Ramos (cell line): Measurements from ENCODE around the gene MAPK8IP1.

ENCODE experiments used
- in situ Hi-C: fragments of 300-500 bp; cut with MboI; formaldehyde crosslinking; loops from one replicate; pipeline ENCODE4 v1.14.3; 2022; ENCODE audit warnings: low sequenced_read_pairs; ENCODE audit not compliant: unreplicated experiment

The MAPK8IP1 gene

DNA sequence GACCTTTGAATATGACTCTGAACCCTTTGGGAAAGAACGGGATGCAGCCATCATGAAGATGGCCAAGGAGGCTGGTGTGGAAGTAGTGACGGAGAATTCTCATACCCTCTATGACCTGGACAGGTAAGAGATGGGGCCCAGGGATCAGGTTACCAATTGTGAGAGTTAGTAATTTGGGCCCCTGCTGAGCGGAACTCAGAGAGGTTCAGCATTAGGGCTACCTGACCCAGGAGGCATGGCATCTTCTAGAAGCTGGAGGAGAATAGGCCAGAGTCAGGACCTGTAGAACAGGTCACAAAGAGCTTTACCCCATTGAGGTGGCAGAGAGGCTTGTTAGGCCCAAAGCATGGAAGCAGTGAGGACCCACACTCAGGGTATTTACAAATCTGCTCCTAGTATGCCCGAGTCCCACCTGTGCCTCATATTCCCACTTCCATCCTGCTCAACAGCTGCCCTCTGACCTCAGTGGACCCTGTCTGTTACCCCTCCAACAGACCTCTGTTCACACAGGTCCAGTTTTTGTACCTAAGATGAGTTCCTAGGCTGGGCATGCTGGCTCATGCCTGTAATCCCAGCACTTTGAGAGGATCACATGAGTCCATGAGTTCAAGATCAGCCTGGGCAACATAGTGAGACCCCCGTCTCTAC, 26.6 kb upstream of the MAPK8IP1 start:
- in situ Hi-C loops: no loop called here

- in situ Hi-C loops: no loop called here
Observed at GRCh38 chr11:45859661-45860140, 25.8 kb upstream of the MAPK8IP1 start.

DNA sequence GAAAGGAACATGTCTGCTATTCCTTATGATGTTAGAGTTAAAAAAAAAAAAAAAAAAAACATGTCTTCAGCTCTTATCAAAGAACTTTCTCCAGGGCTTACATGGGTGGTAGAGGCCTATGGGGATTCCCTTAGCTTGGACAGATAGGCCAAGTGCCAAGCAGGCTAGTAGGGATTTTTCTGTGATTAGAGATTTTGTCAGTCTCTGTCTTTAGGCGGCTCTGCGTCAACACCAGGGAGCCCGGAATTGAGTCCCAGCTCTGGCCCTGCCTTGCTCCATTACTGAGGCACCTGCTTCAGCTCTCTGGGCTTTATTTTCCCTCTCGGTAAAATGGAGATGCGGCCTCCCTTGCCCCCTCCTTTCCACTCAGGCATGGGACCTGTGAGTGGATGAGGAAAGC, 25.1 kb upstream of the MAPK8IP1 start:
- in situ Hi-C loops: no loop called here

GRCh38 chr11:45860764-45861510, 24.5 kb upstream of the MAPK8IP1 start:
- in situ Hi-C loops: no loop called here

DNA sequence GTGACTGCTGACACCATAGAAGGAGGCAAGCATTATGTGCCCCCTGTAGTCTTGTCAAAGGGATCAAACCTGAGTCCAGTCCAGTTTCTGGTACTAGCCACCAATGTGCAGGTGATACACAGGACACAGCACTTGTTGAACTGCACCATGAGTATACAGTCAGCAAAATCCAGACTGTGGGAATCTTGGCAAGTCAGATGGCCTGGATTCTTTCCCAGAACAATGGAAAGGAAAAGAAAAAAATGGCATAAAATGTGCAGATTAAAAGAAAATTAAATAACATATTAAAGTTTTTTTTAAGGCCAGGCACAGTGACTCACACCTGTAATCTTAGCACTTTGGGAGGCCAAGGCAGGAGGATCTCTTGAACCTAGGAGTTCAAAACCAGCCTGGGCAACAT, 21.4 kb upstream of the MAPK8IP1 start:
- in situ Hi-C loops: no loop called here

DNA sequence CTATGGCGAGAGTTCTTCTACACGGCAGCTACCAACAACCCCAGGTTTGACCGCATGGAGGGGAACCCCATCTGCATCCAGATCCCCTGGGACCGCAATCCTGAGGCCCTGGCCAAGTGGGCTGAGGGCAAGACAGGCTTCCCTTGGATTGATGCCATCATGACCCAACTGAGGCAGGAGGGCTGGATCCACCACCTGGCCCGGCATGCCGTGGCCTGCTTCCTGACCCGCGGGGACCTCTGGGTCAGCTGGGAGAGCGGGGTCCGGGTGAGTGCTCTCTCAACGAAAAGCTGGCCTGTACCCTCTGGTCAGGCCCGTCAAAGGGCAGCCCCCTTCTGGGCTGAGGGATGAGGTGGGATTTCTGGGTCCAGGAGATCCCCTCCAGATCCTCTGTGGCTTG, 15.9 kb upstream of the MAPK8IP1 start:
- in situ Hi-C loops: no loop called here

- in situ Hi-C loops: loop anchor here (5.0 kb wide), 1 partner anchor 137 kb away; no protein-coding TSS in a partner anchor
Observed at GRCh38 chr11:45870706-45871105, 14.7 kb upstream of the MAPK8IP1 start.

DNA sequence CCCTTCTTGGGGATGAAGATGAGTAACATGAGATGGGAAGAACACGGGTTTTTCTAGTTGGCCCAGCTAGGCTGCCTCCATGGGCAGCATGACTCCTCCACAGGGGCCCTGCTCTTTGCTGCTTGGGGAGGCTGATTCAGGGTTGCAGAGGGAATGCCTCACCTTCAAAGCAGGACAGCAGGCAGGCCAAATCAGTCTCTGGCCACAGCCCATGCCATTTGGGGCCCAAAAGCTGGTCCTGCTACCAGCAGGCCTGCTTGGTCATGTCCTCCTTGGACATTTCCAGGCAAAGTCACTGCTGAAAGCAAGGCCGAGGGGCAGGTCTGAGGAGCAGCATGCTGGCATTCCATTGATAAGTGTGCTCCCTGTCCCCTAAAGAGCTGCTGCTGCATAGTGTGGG, 13.8 kb upstream of the MAPK8IP1 start:
- in situ Hi-C loops: loop anchor here (5.0 kb wide), 1 partner anchor 136 kb away; no protein-coding TSS in a partner anchor

DNA sequence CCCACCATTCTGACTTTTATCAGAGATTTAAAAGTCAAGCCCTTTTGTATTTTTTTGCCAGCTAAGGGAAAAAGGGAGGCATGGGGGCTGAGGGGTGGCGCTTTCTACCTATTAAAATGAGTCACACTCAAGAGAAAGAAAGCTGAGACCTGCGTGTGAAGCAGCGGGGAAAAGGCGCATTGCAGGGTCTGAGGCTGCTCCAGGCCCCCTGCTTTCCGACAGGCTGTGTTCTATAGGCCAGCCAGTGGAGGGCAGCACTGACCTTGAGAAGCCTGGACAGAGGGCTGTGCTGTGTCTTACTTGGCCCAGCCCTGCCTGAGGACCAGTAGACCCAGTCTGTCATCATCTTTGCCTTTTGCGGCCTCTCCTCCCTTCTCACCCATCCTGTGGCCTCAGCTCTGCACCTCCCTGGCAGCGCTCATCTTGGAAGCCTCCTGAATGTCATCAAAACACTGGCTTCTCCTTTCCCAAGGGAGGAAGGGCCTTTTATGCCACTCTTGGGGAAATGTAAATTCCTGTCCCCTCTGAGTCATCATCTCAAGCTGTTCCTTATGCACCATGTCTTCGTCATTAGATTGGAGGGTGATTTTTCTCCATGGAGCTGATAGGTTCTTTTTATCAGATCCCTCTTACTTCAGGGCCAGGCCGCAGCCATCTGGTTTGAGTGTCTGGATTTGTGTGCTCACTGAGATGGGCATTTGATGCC, 12.6 kb upstream of the MAPK8IP1 start:
- in situ Hi-C loops: loop anchor here (5.0 kb wide), 1 partner anchor 134 kb away; no protein-coding TSS in a partner anchor

DNA sequence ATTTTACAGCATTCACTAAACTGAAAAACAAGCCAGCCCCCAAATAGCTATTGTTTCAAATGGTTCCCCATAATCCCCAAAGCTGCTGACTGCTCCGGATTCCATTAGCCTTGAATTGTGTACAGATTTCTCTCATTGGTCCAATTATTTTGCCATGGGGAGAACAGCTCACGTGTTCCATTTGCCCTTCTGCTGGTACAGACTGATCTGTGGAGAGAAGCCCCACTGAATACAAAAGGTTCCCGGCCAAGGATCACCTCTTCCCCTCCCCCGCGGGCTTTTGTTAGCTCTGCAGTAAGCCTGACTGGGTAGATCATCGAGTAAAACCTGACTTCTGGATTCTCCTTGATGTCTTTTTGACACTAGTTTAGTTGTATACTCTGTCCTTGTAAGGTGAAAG, 9.1 kb upstream of the MAPK8IP1 start:
- in situ Hi-C loops: no loop called here

- in situ Hi-C loops: no loop called here
Observed at GRCh38 chr11:45877221-45877620, 8.2 kb upstream of the MAPK8IP1 start.

GRCh38 chr11:45877845-45878244, 7.6 kb upstream of the MAPK8IP1 start:
- in situ Hi-C loops: no loop called here

DNA sequence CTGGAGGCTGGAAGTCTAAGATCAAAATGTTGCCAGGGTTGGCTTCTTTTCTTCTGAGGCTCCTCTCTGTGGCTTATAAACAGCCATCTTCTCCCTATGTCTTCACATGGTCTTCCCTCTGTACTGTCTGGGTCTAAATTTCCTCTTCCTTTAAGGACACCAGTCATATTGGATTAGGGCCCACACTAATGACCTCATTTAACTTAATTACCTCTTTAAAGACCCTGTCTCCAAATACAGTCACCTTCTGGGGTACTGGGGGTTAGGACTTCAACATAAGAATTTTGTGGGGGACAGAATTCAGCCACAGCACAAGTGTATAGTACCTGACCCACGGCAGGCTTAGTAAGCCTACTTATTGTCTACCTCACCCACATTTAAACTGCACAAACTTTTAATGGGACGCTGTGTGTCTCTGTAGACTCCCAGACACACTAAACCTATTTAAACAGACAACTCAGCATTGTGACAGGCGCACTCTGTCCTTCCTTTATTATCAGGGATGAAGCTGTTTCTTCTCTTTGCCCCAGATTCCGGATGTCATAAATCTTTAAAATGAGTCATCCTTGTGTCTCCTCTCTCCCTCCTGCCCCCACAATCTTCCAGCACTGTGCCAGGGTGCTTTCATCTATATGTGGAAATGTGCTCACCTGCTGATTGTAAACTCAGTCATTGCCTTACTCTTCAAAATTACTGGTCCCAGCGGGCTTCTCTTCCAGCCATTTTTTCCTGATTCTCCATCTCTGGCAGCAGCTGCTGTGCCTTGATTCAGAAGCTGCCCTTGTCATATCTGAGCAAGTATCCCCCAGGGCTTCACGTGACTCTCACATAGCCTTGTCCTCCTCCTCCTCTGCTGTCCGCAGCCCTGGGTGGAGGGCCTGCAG, 5.4 kb upstream of the MAPK8IP1 start:
- in situ Hi-C loops: no loop called here

DNA sequence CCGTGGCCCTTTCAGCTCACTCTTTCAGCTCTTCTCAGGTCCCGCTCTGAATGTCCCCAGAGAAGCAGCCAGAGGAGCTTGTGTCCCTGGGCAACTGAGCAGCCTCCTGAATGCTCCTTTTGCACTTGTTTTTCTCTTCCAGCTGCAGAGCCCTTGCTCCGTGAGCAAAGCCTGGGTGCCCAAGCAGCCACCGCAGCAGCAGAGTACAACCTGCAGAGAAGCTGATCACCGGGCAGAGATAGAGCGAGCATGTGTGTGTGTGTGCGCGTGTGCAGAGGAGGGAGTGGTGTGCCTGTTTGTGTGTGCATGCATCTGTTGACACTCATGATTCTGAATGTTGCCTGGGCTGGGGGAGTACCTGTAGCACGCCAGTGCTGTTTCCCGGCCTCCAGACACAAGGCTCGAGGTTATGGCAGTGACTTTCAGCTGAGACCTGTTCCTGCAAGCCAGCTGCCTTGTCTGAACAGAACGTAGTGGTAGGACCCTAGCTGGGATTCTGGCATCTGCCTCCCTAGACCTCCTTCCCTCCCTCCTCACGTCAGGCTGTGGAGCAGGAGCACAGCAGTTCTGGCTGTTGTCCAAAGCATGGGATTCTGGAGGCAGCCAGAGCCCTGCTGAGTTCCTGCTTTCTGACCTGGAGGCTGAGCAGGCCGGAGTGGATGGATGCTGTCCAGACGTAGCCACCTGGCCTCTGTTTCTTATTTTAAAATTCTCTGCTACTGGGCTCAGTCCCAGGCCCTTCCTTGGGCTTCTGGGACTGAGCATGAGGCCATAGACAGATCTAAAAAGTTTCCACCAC, 4.5 kb upstream of the MAPK8IP1 start:
- in situ Hi-C loops: no loop called here

DNA sequence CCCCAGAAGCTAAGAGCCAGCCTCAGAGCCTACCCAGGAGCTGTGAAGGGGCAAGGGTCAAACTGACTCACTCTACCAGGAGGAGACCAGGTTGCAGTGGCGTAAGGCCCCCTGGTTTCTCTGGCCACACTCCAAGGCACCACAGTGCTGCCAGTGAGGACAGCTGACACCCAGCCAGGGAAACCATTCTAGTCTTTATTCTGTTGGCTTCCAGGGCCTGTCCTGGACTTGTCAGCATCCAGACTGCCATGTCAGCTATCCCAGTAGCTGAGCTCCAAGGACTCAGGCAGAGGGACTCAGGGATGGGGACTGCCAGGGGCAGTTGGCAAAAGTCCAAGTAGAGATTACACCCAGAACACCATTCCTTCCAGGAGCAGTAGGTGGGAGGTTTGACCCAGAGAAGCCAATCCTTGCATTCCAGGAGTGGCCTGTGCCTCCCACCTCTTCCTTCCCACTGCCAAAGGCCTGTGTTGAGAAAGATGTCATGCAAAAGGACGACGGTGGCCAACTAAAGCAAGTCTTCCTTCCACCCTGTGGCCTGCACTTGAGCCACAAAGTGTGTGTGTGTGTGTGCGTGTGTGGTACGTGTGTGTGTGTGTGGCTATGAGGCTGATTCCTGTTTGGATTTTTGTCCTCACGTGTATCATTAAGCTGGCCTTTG, 3.6 kb upstream of the MAPK8IP1 start:
- in situ Hi-C loops: no loop called here

GRCh38 chr11:45884596-45885185, 760 bp upstream of the MAPK8IP1 start:
- in situ Hi-C loops: no loop called here

DNA sequence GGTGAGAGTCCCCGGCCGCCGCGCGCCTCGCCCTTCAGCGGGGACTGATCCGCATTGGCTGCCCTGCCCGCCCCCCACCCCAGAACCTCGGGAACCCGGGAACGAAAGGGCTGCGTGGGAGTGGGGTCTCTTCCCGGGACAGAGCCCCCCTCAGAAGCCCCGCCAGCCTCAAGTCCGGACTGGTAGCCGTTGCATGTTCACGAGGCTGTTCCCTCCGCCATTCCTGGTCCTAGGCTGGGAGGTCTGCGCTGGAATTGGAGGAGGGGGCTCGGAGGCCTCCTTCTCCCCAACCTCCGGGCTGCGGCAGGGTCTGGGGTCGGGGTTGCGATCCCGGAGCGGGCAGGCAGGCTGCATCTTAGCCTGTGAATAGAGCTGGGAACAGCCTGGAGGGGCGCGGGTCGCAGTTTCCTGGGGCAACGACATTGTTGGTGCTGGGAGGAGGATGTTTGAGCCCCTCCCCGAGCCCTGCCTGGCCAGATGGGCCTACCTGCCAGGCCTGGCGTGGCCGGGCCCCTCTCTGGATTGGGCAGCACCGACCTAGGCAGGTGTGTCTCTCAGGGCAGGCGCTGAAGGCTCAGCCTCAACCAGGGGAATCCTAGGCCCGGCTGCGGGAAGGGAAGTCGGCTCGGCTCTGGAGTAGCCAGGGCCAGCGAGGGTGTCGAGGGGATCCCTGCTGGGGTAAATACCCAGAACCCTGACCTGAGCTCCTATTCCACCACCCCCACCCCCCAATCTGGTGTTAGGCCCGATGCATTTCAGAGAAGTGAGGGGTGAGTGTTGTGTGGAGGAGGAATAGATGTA, 670 bp downstream of the MAPK8IP1 start:
- in situ Hi-C loops: no loop called here
